Measurements from ENCODE around the gene NAA80. TPM values are rescaled to one million over a fixed set of nuclear protein-coding genes. Genes with fewer than 3 reads are reported as not detected.
A peak's percentile ranks its signal among the peaks of the same experiment; 100 is the strongest.

NAA80 gene
- total and polyA plus RNA-seq, 2 of the 8 experiments (the other 6 are each of a cell fraction or from before 2014, with no cell fraction given), result 11.3 to 16.7 TPM

DNA sequence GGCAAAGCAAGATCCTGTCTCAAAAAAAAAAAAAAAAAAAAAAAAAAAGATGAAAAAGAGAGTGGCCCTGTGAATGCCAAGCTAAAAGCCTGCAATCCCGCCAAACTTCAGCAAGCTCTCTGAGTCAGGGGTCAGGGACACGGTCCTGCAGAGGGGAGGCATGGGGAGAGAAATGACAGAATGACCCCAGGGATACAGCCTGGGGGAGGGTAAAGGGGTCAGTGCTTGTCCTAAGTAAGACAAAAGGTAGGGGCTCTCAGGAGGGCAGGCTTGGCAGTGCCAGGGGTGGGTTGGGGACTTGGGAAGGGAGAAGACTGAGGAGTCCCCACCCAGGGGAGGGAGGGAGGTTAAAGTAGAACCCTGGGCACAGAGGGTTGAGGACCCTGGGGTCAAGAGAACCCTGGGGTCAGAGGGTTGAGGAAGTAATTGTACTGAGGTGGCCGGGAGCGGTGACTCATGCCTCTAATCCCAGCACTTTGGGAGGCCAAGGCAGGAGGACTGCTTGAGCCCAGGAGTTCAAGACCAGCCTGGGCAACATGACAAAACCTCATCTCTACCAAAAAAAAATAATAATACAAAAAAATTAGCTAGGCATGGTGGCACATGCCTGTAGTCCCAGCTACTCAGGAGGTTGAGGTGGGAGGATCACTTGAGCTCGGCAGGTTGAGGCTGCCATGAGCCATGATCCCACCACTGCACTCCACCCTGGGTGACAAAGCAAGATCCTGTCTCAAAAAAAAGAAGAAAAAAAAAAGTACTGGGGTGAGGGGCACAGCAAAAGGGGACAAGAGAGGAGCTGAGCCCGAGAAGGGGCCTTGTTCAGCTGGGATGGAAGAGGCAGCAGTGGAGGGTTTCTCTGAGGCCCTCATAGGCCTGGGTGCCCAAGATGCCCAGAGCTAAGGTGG lies 35.5 kb downstream of the NAA80 start:
- Histone ChIP-seq H3K23ac (ENCODE audit: insufficient read length) (no peak overlapping the region), H3K4me2 (ENCODE audit: insufficient read depth in 1 of 2, low read depth in 2 of 2, low read length in 2 of 2) (peak overlapping the region; percentile 46 to 58), H3K79me1 (ENCODE audit: low read depth, low read length) (no peaks in the 10 kb centered on the region), H3K56ac (replicated peaks; ENCODE audit: insufficient read length, low read depth, low read length) (peak overlapping the region; percentile 42), H3K79me2 (ENCODE audit: control insufficient read depth in 1 of 2, insufficient read depth in 2 of 2, low read length in 2 of 2) (no peaks in the 10 kb centered on the region), H3K9me3 (ENCODE audit: insufficient read depth in 2 of 2, low read depth in 1 of 2, low read length in 1 of 2) (no peaks in the 10 kb centered on the region), H3K9ac (replicated peaks in 1 of 4; ENCODE audit: extremely low read depth in 1 of 4, low read depth in 3 of 4, low read length in 3 of 4) (no peak overlapping the region; a peak in 1 of 7 replicates), H3K27ac (ENCODE audit: low read depth, low read length) (peak overlapping the region; percentile 69; the same call in 1 of the 2 replicates), H2BK5ac (ENCODE audit: low read depth, low read length) (peak overlapping the region; percentile 86), H2AFZ (ENCODE audit: low read length) (no peak overlapping the region), H2BK15ac (ENCODE audit: low read length) (no peak overlapping the region), H4K91ac (replicated peaks; ENCODE audit: insufficient read length, low read length) (peak overlapping the region; percentile 77), H3K4me1 (replicated peaks in 1 of 4; ENCODE audit: control insufficient read depth in 3 of 4, insufficient read depth in 4 of 4, low read length in 3 of 4) (peaks cover 0 to 54% (median 44%) of the 10 kb centered on the region in 4 experiments; a peak in 6 of 7 replicates), H3K4ac (replicated peaks; ENCODE audit: insufficient read length, low read depth, low read length) (peak overlapping the region; percentile 86), H3K4me3 (ENCODE audit: extremely low read depth in 1 of 4, insufficient read depth in 2 of 4, low read depth in 3 of 4, low read length in 4 of 4) (0 out of 8 replicates have a peak overlapping the region, but pooled peaks of 2 of the 4 experiments have one; percentile 1 to 19), H3K36me3 (ENCODE audit: control insufficient read depth in 2 of 4, insufficient read depth in 4 of 4, low read length in 3 of 4) (no peaks in the 10 kb centered on the region), H3K18ac (ENCODE audit: extremely low read depth, low read length) (peak overlapping the region; percentile 80), H2BK120ac (replicated peaks; ENCODE audit: low read depth, low read length) (peak overlapping the region; percentile 36), H4K8ac (ENCODE audit: extremely low read depth, insufficient read depth, low read length) (peak overlapping the region; percentile 88), H3K27me3 (replicated peaks in 1 of 4; ENCODE audit: control insufficient read depth in 3 of 4, extremely low read depth in 1 of 4, insufficient read depth in 3 of 4, low read length in 3 of 4) (no peaks in the 10 kb centered on the region; a peak in 2 of 7 replicates), H2AK5ac (ENCODE audit: low read depth, low read length) (no peak overlapping the region; the same call in 1 of the 2 replicates), H3K23me2 (ENCODE audit: low read depth, low read length) (peaks cover 4% of the 10 kb centered on the region; the same call in 1 of the 2 replicates), H2BK12ac (ENCODE audit: low read depth, low read length) (peak overlapping the region; percentile 99), H3K14ac (ENCODE audit: insufficient read length) (no peak overlapping the region), H4K20me1 (replicated peaks in 1 of 2; ENCODE audit: control insufficient read depth in 1 of 2, insufficient read depth in 2 of 2, low read length in 2 of 2) (peaks cover 0 to 1% of the 10 kb centered on the region in 2 experiments), H2BK20ac (ENCODE audit: low read length) (peak overlapping the region; percentile 97; the same call in 1 of the 2 replicates), H4K5ac (ENCODE audit: insufficient read length, low read depth, low read length) (peak overlapping the region; percentile 69)
- ChIA-PET POLR2A (ENCODE audit: partially characterized antibody) (interaction anchor here (0.6 to 3.5 kb wide), 23 partner anchors 9 to 584 kb away, joined by 3 to 19 read pairs (median 5); partner anchors contain the start of genes GNAI2, HYAL2, LSMEM2 and RASSF1), CTCF (ENCODE audit: partially characterized antibody) (interaction anchor here (0.6 to 53.5 kb wide), 15 partner anchors 8 to 462 kb away, joined by 3 to 2149 read pairs (median 5); partner anchors contain the start of genes GNAI2, GNAT1, LSMEM2 and SLC38A3)
- no peak for DNase-seq (ENCODE audit: low read depth in 1 of 2, low spot score in 2 of 2)
- FAIRE-seq, result no peak
- no peak for TF ChIP-seq RXRA (IDR thresholded peaks at IDR 0.05; ENCODE audit: insufficient read depth, low read depth, low read length)
- 73% methylated on average over 6 of the region's 6 CpGs; no CpG with 5 or more reads in 1 of the 2 experiments for WGBS, 2 experiments (ENCODE audit: extremely low coverage in 1 of 2, insufficient coverage in 1 of 2, insufficient read length in 1 of 2, insufficient replicate concordance in 2 of 2, low coverage in 1 of 2, low lambda C conversion rate in 2 of 2, missing lambda C conversion rate in 1 of 2)

All from H1 (cell line).